Measurements from ENCODE around the gene RUBCNL.

GRCh38 chr13:46343279-46343994 lies 43.6 kb downstream of the RUBCNL start:
- TF ChIP-seq EZH2 (optimal IDR thresholded peaks at IDR 0.05; ENCODE audit: low read depth, low read length): no peak
- TF ChIP-seq, protein P1, sequence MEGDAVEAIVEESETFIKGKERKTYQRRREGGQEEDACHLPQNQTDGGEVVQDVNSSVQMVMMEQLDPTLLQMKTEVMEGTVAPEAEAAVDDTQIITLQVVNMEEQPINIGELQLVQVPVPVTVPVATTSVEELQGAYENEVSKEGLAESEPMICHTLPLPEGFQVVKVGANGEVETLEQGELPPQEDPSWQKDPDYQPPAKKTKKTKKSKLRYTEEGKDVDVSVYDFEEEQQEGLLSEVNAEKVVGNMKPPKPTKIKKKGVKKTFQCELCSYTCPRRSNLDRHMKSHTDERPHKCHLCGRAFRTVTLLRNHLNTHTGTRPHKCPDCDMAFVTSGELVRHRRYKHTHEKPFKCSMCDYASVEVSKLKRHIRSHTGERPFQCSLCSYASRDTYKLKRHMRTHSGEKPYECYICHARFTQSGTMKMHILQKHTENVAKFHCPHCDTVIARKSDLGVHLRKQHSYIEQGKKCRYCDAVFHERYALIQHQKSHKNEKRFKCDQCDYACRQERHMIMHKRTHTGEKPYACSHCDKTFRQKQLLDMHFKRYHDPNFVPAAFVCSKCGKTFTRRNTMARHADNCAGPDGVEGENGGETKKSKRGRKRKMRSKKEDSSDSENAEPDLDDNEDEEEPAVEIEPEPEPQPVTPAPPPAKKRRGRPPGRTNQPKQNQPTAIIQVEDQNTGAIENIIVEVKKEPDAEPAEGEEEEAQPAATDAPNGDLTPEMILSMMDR (IDR thresholded peaks at IDR 0.05; ENCODE audit: low read length): no peak
- TF ChIP-seq EZH2phosphoT487 (IDR thresholded peaks at IDR 0.05; ENCODE audit: low read length): no peak
